Measurements from ENCODE around the gene LRPAP1.

The LRPAP1 gene

GRCh38 chr4:3498901-3499510 lies 33.2 kb downstream of the LRPAP1 start:
- peak; percentile 80 for DNase-seq

- DNase-seq = no peak
Measured at GRCh38 chr4:3498407-3498806, 33.8 kb downstream of the LRPAP1 start.

GRCh38 chr4:3497523-3498389 lies 34.5 kb downstream of the LRPAP1 start:
- no peak for DNase-seq

- no peak for DNase-seq
Measured at GRCh38 chr4:3497095-3497494, 35.1 kb downstream of the LRPAP1 start.

GRCh38 chr4:3496021-3496420 lies 36.2 kb downstream of the LRPAP1 start:
- DNase-seq = no peak

GRCh38 chr4:3495204-3495975 lies 36.8 kb downstream of the LRPAP1 start:
- DNase-seq = no peak

- DNase-seq = no peak
Measured at GRCh38 chr4:3494462-3494871, 37.8 kb downstream of the LRPAP1 start.

- DNase-seq = no peak
Measured at GRCh38 chr4:3493720-3494461, 38.3 kb downstream of the LRPAP1 start.

GRCh38 chr4:3492741-3493719 lies 39.2 kb downstream of the LRPAP1 start:
- DNase-seq = no peak

GRCh38 chr4:3491681-3492405 lies 40.4 kb downstream of the LRPAP1 start:
- no peak for DNase-seq

GRCh38 chr4:3489451-3489962 lies 42.7 kb downstream of the LRPAP1 start:
- DNase-seq = no peak

GRCh38 chr4:3488820-3489219 lies 43.4 kb downstream of the LRPAP1 start:
- no peak for DNase-seq

GRCh38 chr4:3487861-3488260 lies 44.4 kb downstream of the LRPAP1 start:
- no peak for DNase-seq

GRCh38 chr4:3486541-3487540 lies 45.4 kb downstream of the LRPAP1 start:
- peak; percentile 92 for DNase-seq

- DNase-seq = no peak
Measured at GRCh38 chr4:3485886-3486540, 46.2 kb downstream of the LRPAP1 start.

GRCh38 chr4:3485011-3485791 lies 47.0 kb downstream of the LRPAP1 start:
- DNase-seq = peak; percentile 70

- peak; percentile 92 for DNase-seq
Measured at GRCh38 chr4:3484057-3484973, 47.9 kb downstream of the LRPAP1 start.
